Measurements from ENCODE around the gene RIIAD1. TPM values are rescaled to one million over a fixed set of nuclear protein-coding genes. Genes with fewer than 3 reads are reported as not detected.

Gene RIIAD1
- total RNA-seq, 4 donors from 2014 or later, result not detected

DNA sequence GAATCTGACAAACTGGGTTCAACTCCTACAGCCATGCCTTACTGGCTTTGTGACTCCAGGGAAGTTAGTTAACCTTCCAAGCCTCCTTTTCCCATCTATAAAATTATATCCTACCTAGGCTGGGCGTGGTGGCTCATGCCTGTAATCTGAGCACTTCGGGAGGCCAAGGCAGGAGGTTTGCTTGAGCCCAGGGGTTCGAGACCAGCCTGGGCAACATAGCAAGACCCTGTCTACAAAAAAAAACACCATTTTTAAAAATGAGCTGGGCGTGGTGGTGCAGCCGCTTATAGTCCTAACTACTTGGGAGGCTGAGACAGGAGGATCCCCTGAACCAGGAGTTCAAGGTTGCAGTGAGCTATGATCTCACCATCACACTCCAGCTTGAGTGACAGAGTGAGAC, 19.8 kb upstream of the RIIAD1 start:
- no peaks in the 10 kb centered on the region for H3K9me3 ChIP-seq
- DNase-seq, result no peak
- no peak overlapping the region for H3K4me3 ChIP-seq (replicated peaks in 1 of 3)
- WGBS, 2 donors, result 93 to 97% methylated on average over 5 of the region's 5 CpGs
- intact Hi-C loops (cut with DNase I), result no loop called here
- peaks cover 9 to 10% of the 10 kb centered on the region in 2 donors for H3K36me3 ChIP-seq
- H3K4me1 ChIP-seq, result no peaks in the 10 kb centered on the region
- no peak for TF ChIP-seq POLR2A (IDR thresholded peaks at IDR 0.05)
- TF ChIP-seq CTCF (IDR thresholded peaks at IDR 0.05), result no peak
- H3K27me3 ChIP-seq, result no peaks in the 10 kb centered on the region
- H3K27ac ChIP-seq, result no peak overlapping the region

DNA sequence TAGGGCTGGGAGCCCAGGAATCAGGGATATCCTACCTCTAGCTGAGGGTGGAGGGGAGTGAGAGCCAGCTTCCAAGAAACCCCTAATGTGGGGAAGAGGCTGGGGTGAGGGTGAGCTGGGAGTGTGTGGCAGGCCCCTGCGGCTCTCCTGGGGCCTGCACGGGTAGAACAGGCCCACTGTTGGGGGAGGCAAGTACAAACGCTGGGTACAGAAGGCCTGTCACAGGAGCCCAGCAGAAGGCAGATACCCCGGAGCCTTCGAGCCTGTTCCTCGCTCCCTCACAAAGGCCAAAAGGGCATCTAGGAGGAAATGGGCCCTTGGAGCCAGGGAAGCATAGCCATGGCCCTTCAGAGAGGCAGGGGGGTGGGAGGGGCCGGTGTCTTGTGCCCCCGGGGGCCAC, 18.4 kb upstream of the RIIAD1 start:
- intact Hi-C loops (cut with DNase I), result no loop called here
- Histone ChIP-seq H3K9me3 (no peaks in the 10 kb centered on the region), H3K36me3 (peaks cover 9 to 10% of the 10 kb centered on the region in 2 donors), H3K27me3 (no peaks in the 10 kb centered on the region), H3K4me1 (no peaks in the 10 kb centered on the region), H3K27ac (no peak overlapping the region), H3K4me3 (replicated peaks in 1 of 3) (no peak overlapping the region)
- no peak for DNase-seq
- TF ChIP-seq CTCF (IDR thresholded peaks at IDR 0.05) (no peak), POLR2A (IDR thresholded peaks at IDR 0.05) (no peak)
- 41 to 55% methylated on average over 3 to 4 of the region's 8 CpGs for WGBS, 2 donors

DNA sequence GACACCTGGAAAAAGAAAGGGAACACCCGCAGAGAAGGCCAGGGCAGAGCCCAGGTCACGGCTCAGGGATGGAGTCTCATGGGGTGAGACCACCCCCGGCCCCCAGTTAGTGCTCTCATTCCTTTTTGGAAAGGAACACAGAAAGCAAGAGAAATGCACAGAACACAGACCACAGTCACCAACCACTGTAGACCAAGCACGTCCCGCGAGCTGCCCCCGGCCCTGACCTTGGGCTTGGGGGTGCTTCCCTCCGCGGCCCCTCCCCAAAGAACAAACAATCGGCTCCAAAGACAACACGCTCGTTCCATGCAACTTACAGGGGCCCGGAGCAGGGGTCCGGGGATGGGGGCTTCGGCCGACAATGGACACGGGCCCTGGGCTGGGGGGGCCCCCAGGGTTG, 17.5 kb upstream of the RIIAD1 start:
- Histone ChIP-seq H3K9me3 (no peaks in the 10 kb centered on the region), H3K4me1 (no peaks in the 10 kb centered on the region), H3K27me3 (no peaks in the 10 kb centered on the region), H3K27ac (no peak overlapping the region), H3K4me3 (replicated peaks in 1 of 3) (no peak overlapping the region), H3K36me3 (peaks cover 6 to 9% of the 10 kb centered on the region in 2 donors)
- no peak for DNase-seq
- intact Hi-C loops (cut with DNase I), result no loop called here
- no peak for TF ChIP-seq POLR2A (IDR thresholded peaks at IDR 0.05)
- no peak for TF ChIP-seq CTCF (IDR thresholded peaks at IDR 0.05)
- 71 to 73% methylated on average over 17 of the region's 17 CpGs for WGBS, 2 donors

DNA sequence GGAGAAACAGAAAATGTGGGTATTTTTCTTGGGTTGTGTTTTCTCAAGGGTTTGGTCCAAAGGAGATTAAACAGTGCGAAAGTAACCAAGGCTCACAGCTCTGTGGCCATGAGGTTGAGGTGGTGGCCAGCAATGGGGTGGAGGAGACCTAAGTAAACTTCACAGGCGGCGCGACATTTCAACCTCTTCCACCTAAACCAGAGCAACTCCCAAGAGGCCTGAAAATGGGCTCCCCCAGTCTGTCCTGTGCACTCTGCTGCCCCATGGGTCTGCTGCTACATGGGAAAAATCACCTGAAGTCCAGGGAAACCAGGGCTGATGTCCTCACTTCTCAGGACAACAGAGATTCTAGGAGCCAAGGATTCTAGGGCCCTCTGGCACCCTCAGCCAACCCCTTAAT, 17.1 kb upstream of the RIIAD1 start:
- no peak for TF ChIP-seq CTCF (IDR thresholded peaks at IDR 0.05)
- Histone ChIP-seq H3K9me3 (no peaks in the 10 kb centered on the region), H3K27me3 (no peaks in the 10 kb centered on the region), H3K36me3 (peaks cover 4 to 6% of the 10 kb centered on the region in 2 donors), H3K4me1 (no peaks in the 10 kb centered on the region), H3K4me3 (replicated peaks in 1 of 3) (no peak overlapping the region), H3K27ac (no peak overlapping the region)
- no peak for DNase-seq
- WGBS, 2 donors, result 71 to 94% methylated on average over 4 of the region's 4 CpGs
- intact Hi-C loops (cut with DNase I), result no loop called here

GRCh38 chr1:151705146-151705545, 16.2 kb upstream of the RIIAD1 start:
- no peak for DNase-seq
- Histone ChIP-seq H3K4me3 (replicated peaks in 1 of 3) (no peak overlapping the region), H3K27ac (no peak overlapping the region), H3K4me1 (no peaks in the 10 kb centered on the region), H3K27me3 (no peaks in the 10 kb centered on the region), H3K36me3 (peaks cover 0 to 3% of the 10 kb centered on the region in 2 donors), H3K9me3 (no peaks in the 10 kb centered on the region)
- no peak for TF ChIP-seq POLR2A (IDR thresholded peaks at IDR 0.05)
- no peak for TF ChIP-seq CTCF (IDR thresholded peaks at IDR 0.05)
- intact Hi-C loops (cut with DNase I), result no loop called here
- WGBS, 2 donors, result 83 to 85% methylated on average over 7 of the region's 7 CpGs

All from thyroid gland (tissue), 4 donors.